Stimulated activated CD4-positive, alpha-beta T cell treated with anti-CD3 and anti-CD28 coated beads, TNF-alpha, amount 100 ng/mL, for 1 hour (primary cell): ENCODE data around the gene ATP10A.

Experiments used
- DNase-seq, 3 donors: peaks; one replicate each; pipeline ENCODE4 v3.0.0-alpha.2; 2020; ENCODE audit warnings: low read depth in 3 of 3, low spot score in 1 of 3

Gene ATP10A

DNA sequence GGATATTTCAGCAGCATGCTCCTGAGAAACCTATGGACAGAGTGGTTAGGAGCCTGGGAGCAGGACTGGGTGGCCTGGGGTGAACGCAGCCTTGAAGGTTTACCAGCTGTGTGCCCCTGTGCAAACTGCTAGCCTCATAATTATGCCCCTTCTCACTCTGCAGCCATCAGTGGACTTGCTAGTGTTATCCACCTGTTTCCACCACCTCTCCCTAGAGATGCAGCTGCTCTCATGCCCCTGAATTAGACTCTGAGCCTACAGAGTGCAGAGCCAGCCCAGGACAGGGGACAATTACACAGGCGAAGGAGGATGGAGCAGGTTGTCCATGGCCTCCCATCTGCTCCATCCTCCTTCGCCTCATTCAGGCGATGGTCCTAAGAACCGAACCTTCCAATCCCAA lies 175.9 kb downstream of the ATP10A start:
- no peak for DNase-seq

DNA sequence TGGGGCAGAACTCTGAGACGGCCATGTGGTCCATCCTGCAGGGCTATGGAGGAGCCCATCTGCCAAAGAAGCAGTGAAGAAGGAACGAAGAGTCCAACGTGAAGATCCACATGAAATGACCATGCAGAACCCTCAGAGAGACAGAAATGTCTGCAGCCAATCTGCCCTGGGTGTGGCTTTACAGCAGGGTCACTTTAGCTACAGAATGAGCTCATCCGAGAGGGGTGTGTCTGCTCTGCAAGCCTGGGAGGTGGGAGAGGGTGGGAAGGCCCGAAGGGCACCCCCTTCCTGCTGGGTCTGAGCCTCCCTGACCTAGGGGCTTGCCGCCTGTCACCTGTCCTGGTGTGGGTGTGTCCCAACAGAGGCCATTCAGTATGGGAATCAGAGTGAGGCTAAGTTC lies 176.3 kb downstream of the ATP10A start:
- DNase-seq = no peak

DNA sequence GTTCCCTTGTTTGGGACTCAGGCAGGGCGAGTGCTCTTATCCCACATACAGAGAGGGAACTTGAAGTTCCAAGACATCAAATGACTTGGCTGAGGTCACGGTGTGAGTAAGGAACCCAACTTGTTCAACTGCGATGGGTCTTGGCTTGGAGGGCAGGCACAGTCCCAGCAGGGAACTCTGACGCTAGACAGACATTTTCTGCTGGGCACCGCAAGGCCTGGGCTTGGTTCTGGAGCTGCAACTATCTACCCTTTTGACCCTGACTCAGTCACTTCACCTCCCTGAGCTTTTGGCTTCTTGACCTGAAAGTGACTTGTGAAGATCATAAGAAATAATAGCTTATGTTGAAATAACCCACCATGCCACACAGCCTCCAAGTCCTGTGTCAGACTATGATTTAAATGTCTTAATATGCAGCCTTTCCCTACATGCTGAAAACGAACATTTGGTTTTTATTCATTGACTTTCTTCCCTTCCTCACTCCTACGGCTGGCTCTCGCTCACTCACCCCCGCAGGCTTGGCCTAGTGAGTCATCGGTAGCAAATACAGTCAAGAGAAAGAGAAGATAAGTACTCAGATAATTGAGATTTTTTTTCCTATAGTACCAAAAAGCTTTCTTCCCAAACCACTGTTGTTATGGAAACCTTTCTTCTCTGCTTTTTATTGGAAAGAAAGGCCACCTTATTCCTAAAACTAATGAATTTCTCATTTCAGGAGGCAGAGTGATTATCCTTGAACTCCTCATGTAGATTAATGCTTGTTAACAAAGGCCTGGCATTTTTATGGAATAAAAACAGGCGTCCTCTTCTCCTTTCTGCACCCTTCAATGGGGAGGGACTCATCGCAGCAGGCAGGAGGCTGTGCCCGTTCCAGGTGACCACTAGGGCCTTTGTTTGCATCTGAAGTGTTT lies 178.4 kb downstream of the ATP10A start:
- DNase-seq = no peak

DNA sequence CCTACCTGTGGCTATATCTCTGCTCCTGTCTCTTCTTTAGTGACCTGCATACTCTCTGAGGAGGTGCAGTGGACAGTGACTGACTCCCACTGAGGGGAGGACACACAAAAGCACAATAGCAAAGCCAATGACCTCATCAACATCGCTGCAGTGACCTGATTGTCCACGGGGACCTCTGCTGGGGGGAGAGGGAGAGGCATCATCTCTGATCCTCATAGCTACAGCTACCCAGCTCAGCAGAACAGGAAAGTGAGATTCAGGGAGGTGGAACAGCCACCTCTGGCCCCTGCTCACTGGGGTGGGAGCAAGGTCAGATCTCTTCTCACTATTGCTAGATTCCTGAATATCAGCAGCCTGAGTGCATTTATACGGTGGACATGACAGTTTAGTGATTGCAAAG lies 179.2 kb downstream of the ATP10A start:
- DNase-seq = no peak

DNA sequence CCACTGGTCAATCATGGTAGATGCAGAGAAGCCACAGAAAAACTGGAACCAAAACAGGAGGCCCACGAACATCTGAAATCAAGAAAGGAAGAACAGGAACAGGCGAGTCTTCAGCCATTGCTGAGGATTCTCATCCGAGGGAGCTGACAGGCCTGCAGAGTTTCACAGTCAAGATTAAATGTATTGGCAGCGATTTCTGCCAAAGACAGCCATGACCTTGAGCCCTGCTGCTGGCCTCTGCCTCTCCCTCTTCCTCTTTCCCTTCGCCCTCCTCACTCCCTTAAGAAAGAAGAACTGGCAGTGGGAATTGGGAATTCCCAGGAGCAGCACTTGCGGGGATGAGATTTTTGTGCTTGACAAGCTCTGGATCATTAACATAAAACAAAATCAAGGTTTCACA lies 179.7 kb downstream of the ATP10A start:
- DNase-seq = no peak

DNA sequence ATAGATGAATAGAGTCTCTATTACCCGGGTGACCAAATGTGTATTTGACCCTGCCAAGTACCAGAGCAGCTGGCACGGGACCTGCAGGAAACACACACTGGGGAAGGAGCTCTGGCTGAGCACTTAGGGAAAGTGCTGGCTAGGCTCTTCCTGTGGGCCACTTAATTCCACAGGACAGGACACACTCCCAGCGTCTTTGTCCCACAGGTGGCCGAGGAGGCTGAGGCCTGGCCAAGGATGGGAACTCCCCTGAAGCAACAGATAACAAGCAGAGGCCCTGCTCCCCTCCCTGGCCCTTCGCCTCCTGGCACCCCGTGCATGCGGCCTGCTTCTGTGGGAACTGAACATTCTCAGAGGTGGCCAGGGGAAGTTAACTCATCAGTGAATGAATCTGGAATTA lies 180.8 kb downstream of the ATP10A start:
- no peak for DNase-seq

DNA sequence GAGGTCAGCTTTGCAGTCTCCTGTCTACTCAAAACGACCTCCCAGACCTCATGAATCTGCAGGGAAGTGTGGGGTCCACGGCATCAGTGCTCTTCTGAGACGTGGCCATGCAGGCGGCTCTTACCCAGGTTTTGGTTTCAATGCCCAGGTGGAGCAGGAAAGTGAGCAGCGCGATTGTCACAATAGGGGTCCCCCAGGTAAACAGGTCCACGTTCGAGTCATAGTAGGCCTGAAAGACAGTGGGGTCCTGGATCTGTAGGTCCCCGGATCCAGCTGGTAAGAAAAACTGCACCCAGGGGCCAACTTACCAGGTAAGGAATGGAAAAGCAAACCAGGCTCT lies 182.5 kb downstream of the ATP10A start:
- no peak for DNase-seq

DNA sequence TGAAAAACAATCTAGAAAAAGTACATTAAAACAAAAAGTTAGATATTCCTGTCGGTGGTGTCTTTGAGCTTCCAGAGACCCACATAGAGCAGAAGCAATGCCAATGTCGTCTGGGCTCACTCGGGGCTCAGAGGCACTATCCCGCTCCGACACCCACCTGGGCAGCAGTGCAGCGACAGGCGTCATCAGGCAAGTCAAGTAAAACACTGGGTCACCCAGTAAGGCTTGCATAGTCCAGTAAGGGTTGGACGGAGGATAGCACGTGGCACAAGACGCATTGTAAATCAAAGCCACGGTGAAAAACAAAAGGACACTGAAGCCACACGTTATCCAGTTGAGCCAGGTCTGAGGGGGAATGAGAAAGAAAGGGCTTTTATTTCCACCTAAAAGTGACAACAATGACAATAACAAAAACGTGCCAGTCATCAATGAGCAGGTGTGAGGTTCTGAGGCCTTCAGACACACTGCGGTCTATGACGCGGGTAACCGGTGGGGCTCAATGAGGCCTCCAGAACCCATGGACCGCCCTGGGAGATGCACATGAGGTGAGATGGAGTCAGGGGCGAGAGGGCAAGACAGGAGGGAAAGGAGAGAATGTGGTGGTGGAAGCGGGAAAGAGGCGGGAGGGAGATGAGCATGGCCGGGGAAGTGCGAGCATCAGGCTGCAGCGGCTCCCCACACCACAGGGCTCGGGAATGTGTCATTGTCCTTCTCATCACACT lies 183.0 kb downstream of the ATP10A start:
- DNase-seq = no peak

DNA sequence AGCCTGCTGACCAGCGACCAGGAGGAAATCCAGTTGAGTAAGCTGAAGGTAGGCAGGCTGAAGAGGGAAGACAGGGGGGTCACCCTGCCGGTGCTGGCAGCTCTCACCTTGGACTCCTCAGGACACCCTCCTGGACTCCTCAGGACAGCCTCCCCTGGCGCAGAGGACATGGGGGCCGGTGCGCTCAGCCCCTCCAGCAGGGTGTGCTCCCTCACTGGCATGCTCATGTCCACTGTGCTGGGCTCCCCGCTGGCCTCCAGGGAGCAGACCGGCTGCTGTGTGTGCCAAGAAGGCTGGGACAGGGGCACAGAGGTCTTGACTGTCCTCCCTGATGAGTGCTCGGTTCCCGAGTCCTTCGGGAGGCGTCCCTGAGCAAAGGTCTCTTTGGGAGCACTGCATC lies 183.6 kb downstream of the ATP10A start:
- DNase-seq = no peak

DNA sequence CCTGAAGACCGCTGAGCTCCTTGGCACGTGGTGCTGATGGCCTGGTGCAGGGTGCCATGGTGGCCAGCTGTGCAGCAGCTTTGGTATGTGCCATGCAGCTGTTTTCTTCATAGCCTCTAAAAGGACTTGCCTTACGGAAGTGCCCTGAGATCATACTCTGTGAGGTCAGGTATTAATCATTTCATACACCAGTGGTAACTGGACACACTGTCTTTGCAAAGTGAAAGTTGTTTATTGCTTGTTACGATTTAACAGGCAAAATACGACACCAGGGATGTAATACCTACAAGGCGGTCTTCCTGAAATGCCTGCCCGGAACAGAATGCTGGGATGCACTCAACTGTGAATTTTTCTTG lies 184.6 kb downstream of the ATP10A start:
- no peak for DNase-seq

DNA sequence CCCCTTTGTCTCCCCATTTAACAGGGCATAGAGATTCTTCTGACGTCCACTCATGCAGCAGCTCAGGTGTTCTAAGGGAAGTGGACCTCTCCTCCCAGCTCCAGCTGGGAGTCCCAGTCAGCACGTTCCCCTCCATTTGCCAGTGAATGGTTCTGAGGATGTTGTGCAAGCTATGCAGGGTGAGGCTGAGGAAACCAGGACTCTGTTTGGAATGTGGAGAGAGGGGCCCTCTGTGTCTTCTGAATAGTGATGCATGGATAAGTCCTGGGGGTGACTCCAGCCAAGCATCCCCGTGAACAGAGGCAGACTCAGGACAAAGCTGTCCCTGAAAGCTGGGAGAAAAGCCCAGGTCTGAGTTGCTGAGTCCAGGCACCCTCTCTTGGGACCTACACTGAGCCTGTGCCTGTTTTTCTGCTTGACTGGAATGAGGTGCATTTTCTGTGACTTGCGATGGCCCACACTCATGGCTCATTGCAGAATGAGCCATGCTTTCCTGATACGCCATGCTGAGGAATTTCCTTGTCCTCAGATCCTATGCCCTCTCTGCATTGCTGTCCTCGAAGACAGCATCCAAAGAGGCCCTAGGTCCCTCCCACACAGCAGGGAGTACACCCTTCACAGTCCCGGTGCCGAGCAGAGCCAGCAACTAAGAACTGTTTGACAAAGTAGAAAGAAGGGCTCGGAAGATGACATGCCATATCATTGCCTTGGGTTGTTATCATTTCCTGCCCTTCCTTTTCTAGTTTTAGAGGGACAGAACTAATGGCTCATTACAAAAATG lies 185.2 kb downstream of the ATP10A start:
- DNase-seq = no peak

DNA sequence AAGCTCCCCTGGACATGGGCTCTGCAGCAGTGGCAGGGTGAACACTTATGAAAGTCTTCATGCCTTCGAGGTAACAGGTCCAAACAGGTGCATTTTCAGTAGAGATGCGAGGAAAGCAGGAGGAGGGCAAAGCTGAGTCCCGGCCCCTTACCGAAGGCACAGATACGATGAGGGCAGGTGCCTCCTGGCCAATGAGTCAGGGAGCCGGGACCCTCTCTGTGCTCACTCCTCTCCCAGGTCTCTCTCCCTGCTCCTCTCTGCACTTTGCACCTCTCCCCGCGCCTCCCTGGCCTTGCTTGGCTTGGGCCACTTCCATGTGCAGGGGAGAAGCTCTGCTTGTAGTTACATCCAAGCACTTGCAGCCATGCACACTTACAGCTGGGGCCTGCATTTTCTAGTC lies 187.1 kb downstream of the ATP10A start:
- no peak for DNase-seq

DNA sequence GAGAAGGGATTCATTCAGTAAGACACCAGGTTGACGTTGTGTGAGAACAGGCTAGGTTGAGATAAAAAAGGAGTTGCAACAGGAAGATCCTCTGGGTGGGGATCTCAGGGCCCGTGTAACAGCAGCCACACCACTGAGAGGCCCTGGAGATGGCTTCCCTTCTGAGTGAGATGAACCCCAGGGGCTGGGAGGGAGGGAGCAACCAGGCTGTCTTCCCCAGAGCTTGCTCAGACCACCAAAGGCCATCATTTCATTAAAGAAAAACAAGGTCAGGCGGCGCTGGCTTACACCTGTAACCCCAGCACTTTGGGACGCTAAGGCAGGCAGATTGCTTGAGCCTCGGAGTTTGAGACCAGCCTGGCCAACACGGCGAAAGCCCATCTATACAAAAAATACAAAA lies 187.7 kb downstream of the ATP10A start:
- no peak for DNase-seq

DNA sequence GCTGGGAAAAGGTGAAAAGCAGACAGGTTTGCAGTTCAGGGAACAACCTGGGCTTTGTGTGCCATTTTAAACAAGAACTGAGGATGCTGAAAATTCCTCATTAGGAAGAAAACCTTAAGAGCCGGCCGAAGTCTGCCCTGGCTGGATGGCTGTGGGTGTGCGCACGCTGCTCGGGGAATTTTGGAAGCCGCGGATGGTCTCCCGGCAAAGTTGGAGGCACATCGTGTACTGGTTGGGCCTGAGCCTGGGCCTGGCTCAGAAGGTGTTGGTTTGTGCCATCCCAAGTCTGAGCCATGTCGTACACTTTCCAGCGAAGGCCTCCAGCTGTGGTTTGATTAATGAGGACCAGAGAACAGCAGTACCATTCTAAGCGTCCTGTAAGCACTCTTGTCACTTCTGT lies 188.2 kb downstream of the ATP10A start:
- DNase-seq = no peak

DNA sequence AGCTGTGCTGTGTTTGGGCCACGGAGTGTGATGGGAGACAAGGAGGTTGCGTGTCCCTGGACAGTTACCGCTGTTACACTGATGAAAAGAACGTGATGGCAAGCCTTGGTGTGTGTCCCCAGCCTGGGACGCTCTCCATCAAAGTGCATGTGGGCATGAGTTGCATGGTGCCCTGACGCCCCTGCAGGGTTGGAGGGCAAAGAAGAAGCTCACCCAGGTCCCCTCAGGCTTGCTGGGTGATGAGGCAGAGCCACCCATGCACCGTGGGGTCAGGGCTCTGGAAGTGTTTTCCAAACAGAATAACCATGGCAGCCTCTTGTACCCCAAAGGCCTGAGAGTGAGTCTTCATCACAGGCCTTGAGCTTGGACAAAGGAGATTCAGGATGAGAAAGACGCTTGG lies 189.2 kb downstream of the ATP10A start:
- no peak for DNase-seq

DNA sequence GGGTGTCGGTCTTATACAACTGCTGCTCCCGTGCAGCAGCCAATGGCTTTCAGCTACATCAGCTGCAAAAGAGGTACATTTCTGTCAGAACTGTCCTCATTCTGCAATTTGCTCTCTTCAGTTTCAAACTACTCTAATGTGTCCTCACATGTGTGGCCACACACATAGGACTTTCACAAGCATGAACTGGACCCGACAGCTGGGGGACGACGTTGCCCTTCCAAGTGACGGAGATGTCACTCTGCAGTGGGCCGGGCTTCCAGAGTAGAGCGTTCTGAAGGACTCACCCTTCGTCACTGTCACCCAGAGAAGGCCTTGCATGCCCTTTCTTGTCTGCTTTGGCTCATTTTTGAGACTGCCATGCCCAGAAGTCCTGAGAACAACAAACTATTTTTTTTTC lies 189.8 kb downstream of the ATP10A start:
- DNase-seq = no peak

DNA sequence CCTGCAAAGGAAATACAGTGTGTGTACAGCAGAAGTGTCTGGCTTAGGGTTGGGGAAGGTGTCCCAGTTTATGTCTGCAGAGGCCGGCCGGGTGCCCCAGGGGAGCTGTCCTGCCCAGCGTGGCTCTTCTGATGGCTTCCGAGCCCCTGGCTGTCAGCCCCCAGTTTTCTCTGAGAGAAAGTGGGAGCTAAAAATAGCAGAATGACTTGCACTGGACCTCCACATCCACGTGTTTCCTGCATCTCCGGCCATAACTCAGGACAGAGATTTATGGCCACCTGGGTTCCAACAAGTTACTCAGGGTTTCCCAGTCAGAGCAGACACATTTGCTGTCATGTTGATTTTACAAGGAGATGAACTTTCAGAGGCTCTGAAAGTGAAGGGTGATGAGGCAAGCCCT lies 192.0 kb downstream of the ATP10A start:
- no peak for DNase-seq

DNA sequence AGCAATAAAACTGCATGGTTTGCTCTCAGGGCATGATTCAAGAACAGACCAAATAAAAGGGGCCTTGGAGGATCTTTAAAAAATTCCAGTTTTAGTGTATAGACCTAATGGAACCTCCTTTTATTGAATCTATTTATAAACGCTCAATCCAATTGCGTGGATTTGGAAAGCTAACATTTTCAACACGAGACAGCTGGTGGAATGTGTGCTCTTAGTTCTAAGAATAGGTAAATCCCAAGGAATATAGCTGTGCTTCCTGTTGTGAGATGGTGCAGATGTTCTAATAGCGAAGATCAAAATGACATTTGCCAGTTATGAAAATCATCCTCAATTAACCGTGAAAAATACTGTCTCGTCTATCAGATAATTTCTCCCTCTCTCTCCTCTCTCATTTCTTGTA lies 192.5 kb downstream of the ATP10A start:
- DNase-seq = no peak

DNA sequence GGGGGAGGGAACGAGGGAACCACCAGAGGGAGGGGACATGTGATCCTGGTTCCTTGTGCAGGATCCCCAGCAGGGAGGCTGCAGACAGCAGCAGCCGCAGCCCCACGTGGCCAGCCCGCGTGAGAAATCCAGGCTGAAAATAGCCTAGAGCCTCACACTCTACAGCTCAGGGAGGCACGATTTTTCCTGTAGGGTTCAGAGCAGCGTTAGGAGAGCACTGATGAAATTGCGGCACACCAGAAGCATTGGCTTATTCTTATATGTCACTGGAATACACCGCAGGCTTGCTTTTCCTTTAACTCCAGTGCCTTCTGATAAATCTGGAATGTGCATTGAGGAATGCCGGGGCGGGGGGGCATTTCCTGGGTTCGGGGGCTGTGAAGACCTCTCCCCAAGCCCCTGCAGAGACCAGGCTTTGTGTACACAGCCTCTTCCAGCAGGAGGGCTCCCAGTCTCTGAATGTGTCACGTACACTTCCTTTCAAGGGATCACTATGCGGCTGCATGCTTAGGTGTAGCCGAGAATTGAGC lies 193.0 kb downstream of the ATP10A start:
- DNase-seq = no peak

DNA sequence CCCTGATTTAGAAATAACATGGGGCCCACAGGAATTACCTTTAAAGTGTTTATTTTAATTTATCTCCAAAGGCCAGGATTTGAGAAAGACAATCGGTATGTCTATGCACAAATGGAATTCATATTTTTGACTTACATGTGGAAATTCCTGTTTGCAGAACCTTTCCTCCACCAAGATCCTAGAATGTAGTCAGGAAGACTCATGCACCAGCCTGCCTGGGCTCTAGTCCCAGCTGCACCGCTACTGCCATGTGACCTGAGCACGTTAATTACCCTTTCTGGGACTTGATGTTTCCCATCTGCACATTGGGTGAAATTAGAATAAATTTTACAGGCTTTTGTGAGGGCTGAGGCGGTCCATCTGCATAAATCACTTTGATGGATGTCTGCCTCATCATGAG lies 194.2 kb downstream of the ATP10A start:
- DNase-seq = no peak

DNA sequence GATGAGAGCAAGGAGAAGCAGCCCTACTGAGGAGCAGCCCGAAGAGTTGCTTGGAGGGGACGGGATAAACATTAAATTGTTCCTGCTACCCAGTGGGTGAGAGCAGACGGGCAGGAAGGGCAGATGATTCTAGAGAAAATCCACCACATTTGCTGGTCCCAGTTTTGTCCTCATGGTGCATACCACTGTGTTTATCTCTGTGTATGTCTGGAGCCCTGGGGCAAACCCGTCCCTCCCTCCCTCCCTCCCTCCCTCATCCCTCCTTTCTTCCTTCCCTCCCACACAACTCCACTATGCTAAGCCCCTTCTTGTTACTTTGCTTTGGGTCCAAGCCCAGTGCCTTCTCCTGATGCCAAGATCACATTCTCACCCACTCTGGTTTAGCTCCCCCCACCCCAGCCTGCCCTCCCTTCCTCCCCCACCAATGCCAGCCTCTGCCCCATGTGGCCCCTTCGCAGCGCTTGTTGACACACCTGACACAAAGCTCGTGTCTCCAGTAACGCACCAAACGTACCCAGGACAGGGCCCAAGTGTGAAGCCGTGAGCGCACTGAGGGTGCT lies 194.8 kb downstream of the ATP10A start:
- DNase-seq = no peak

DNA sequence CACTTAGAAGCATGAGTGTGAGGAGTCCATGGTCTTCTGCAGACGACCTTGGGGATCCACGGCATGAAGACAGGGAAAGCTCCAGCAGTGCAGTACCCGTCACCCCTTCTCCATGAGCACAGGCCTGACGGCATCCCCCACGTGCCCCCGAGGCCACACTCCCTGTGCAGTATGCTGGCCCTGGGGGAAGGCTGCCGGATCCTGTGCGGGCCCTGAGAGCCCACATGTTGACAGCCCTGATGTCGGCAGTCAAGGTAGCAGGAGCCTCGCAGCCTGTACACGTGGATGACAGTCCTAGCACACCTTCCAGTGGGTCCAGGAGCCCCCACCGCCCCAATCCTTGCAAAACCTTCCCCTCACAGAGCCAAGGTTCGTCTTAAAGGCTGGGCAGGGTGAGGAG lies 195.3 kb downstream of the ATP10A start:
- no peak for DNase-seq
